ENCODE measurements around the gene ADGRF4.
"Not testable (repeated sequence)": the region's sequence is repeated elsewhere in the genome, so short reads cannot be mapped to it uniquely, and the experiment has no call there.

Gene ADGRF4

GRCh38 chr6:47737406-47737805 is 39.0 kb downstream of the ADGRF4 start:
- no peaks in the 10 kb centered on the region for H3K27me3 ChIP-seq (ENCODE audit: insufficient read depth, low read length, poor library complexity)
- H3K79me1 ChIP-seq (ENCODE audit: low read length), result no peaks in the 10 kb centered on the region
- H3K4me1 ChIP-seq (ENCODE audit: control insufficient read depth, low read depth, low read length), result peaks cover 7% of the 10 kb centered on the region
- H3K18ac ChIP-seq (ENCODE audit: low read length), result no peak overlapping the region
- H2BK15ac ChIP-seq (replicated peaks; ENCODE audit: low read depth), result no peak overlapping the region
- H3K23ac ChIP-seq (ENCODE audit: low read length), result no peak overlapping the region
- H4K5ac ChIP-seq (ENCODE audit: low read length), result no peak overlapping the region
- no peak overlapping the region for H3K27ac ChIP-seq (ENCODE audit: low read depth, low read length)
- H3K56ac ChIP-seq (ENCODE audit: low read length), result no peak overlapping the region
- no peak overlapping the region for H3K4me3 ChIP-seq (ENCODE audit: low read length)
- no peaks in the 10 kb centered on the region for H3K36me3 ChIP-seq (ENCODE audit: control insufficient read depth, insufficient read depth, low read length)
- WGBS (ENCODE audit: extremely low coverage, insufficient coverage, low lambda C conversion rate), result no CpG with 5 or more reads among the region's 2 CpGs
- H3K79me2 ChIP-seq (ENCODE audit: control insufficient read depth, insufficient read depth, low read length), result no peaks in the 10 kb centered on the region
- H2BK5ac ChIP-seq (ENCODE audit: low read length), result no peak overlapping the region
- peak overlapping the region; percentile 2 for H3K4ac ChIP-seq (ENCODE audit: low read depth, low read length)
- no peak overlapping the region for H3K9ac ChIP-seq (ENCODE audit: low read length)
- no peak overlapping the region for H2BK120ac ChIP-seq (ENCODE audit: low read depth, low read length)
- no peak overlapping the region for H4K8ac ChIP-seq (ENCODE audit: low read depth, low read length)
- no peak for DNase-seq
- H2AK5ac ChIP-seq (ENCODE audit: low read length), result no peak overlapping the region
- H3K4me2 ChIP-seq (ENCODE audit: low read length), result no peak overlapping the region

GRCh38 chr6:47740714-47741113 is 42.3 kb downstream of the ADGRF4 start:
- H3K4ac ChIP-seq (ENCODE audit: low read depth, low read length), result no peak overlapping the region
- no peak overlapping the region for H3K18ac ChIP-seq (ENCODE audit: low read length)
- H3K9ac ChIP-seq (ENCODE audit: low read length), result no peak overlapping the region
- no peak overlapping the region for H2BK15ac ChIP-seq (replicated peaks; ENCODE audit: low read depth)
- no peak overlapping the region for H3K4me2 ChIP-seq (ENCODE audit: low read length)
- H4K5ac ChIP-seq (ENCODE audit: low read length), result no peak overlapping the region
- DNase-seq, result no peak
- H2BK5ac ChIP-seq (ENCODE audit: low read length), result no peak overlapping the region
- H3K23ac ChIP-seq (ENCODE audit: low read length), result no peak overlapping the region
- no peak overlapping the region for H2AK5ac ChIP-seq (ENCODE audit: low read length)
- H3K4me3 ChIP-seq (ENCODE audit: low read length), result no peak overlapping the region
- no peaks in the 10 kb centered on the region for H3K36me3 ChIP-seq (ENCODE audit: control insufficient read depth, insufficient read depth, low read length)
- H3K27me3 ChIP-seq (ENCODE audit: insufficient read depth, low read length, poor library complexity), result no peaks in the 10 kb centered on the region
- no peaks in the 10 kb centered on the region for H3K79me1 ChIP-seq (ENCODE audit: low read length)
- H3K56ac ChIP-seq (ENCODE audit: low read length), result no peak overlapping the region
- no peaks in the 10 kb centered on the region for H3K79me2 ChIP-seq (ENCODE audit: control insufficient read depth, insufficient read depth, low read length)
- H4K8ac ChIP-seq (ENCODE audit: low read depth, low read length), result no peak overlapping the region
- no peaks in the 10 kb centered on the region for H3K4me1 ChIP-seq (ENCODE audit: control insufficient read depth, low read depth, low read length)
- no CpG with 5 or more reads among the region's 1 CpG for WGBS (ENCODE audit: extremely low coverage, insufficient coverage, low lambda C conversion rate)
- no peak overlapping the region for H2BK120ac ChIP-seq (ENCODE audit: low read depth, low read length)
- H3K27ac ChIP-seq (ENCODE audit: low read depth, low read length), result no peak overlapping the region

- WGBS (ENCODE audit: extremely low coverage, insufficient coverage, low lambda C conversion rate), result no CpG with 5 or more reads among the region's 2 CpGs
- no peaks in the 10 kb centered on the region for H3K4me1 ChIP-seq (ENCODE audit: control insufficient read depth, low read depth, low read length)
- DNase-seq, result no peak
Measured at GRCh38 chr6:47741807-47742206, 43.4 kb downstream of the ADGRF4 start.

GRCh38 chr6:47743744-47744143 is 45.4 kb downstream of the ADGRF4 start:
- H2BK5ac ChIP-seq (ENCODE audit: low read length), result no peak overlapping the region
- no peaks in the 10 kb centered on the region for H3K27me3 ChIP-seq (ENCODE audit: insufficient read depth, low read length, poor library complexity)
- DNase-seq, result no peak
- no peak overlapping the region for H3K56ac ChIP-seq (ENCODE audit: low read length)
- no peaks in the 10 kb centered on the region for H3K4me1 ChIP-seq (ENCODE audit: control insufficient read depth, low read depth, low read length)
- no peak overlapping the region for H2BK120ac ChIP-seq (ENCODE audit: low read depth, low read length)
- H3K36me3 ChIP-seq (ENCODE audit: control insufficient read depth, insufficient read depth, low read length), result no peaks in the 10 kb centered on the region
- H3K23ac ChIP-seq (ENCODE audit: low read length), result no peak overlapping the region
- no peak overlapping the region for H2BK15ac ChIP-seq (replicated peaks; ENCODE audit: low read depth)
- no peak overlapping the region for H3K4me3 ChIP-seq (ENCODE audit: low read length)
- no peak overlapping the region for H4K5ac ChIP-seq (ENCODE audit: low read length)
- H2AK5ac ChIP-seq (ENCODE audit: low read length), result no peak overlapping the region
- H3K9ac ChIP-seq (ENCODE audit: low read length), result no peak overlapping the region
- H3K18ac ChIP-seq (ENCODE audit: low read length), result no peak overlapping the region
- H3K4me2 ChIP-seq (ENCODE audit: low read length), result no peak overlapping the region
- H3K4ac ChIP-seq (ENCODE audit: low read depth, low read length), result no peak overlapping the region
- no peaks in the 10 kb centered on the region for H3K79me1 ChIP-seq (ENCODE audit: low read length)
- H3K27ac ChIP-seq (ENCODE audit: low read depth, low read length), result no peak overlapping the region
- H3K79me2 ChIP-seq (ENCODE audit: control insufficient read depth, insufficient read depth, low read length), result no peaks in the 10 kb centered on the region
- H4K8ac ChIP-seq (ENCODE audit: low read depth, low read length), result no peak overlapping the region

More at GRCh38 chr6:47741807-47742206, 43.4 kb downstream of the ADGRF4 start:
- Histone ChIP-seq H3K23ac (ENCODE audit: low read length) (no peak overlapping the region), H2AK5ac (ENCODE audit: low read length) (no peak overlapping the region), H2BK5ac (ENCODE audit: low read length) (no peak overlapping the region), H3K4ac (ENCODE audit: low read depth, low read length) (no peak overlapping the region), H3K56ac (ENCODE audit: low read length) (no peak overlapping the region), H3K36me3 (ENCODE audit: control insufficient read depth, insufficient read depth, low read length) (no peaks in the 10 kb centered on the region), H3K9ac (ENCODE audit: low read length) (no peak overlapping the region), H4K8ac (ENCODE audit: low read depth, low read length) (no peak overlapping the region), H2BK15ac (replicated peaks; ENCODE audit: low read depth) (no peak overlapping the region), H3K79me2 (ENCODE audit: control insufficient read depth, insufficient read depth, low read length) (no peaks in the 10 kb centered on the region), H3K18ac (ENCODE audit: low read length) (no peak overlapping the region), H4K5ac (ENCODE audit: low read length) (no peak overlapping the region), H2BK120ac (ENCODE audit: low read depth, low read length) (no peak overlapping the region), H3K27ac (ENCODE audit: low read depth, low read length) (no peak overlapping the region), H3K27me3 (ENCODE audit: insufficient read depth, low read length, poor library complexity) (no peaks in the 10 kb centered on the region), H3K4me2 (ENCODE audit: low read length) (no peak overlapping the region), H3K4me3 (ENCODE audit: low read length) (no peak overlapping the region), H3K79me1 (ENCODE audit: low read length) (no peaks in the 10 kb centered on the region)

- not testable (repeated sequence) for DNase-seq; H3K4me3 ChIP-seq (ENCODE audit: low read length); H3K23ac ChIP-seq (ENCODE audit: low read length); H3K4me1 ChIP-seq (ENCODE audit: control insufficient read depth, low read depth, low read length); H4K5ac ChIP-seq (ENCODE audit: low read length); H3K79me2 ChIP-seq (ENCODE audit: control insufficient read depth, insufficient read depth, low read length); H2AK5ac ChIP-seq (ENCODE audit: low read length); H3K4me2 ChIP-seq (ENCODE audit: low read length); H2BK120ac ChIP-seq (ENCODE audit: low read depth, low read length); H3K4ac ChIP-seq (ENCODE audit: low read depth, low read length); H3K79me1 ChIP-seq (ENCODE audit: low read length); H3K36me3 ChIP-seq (ENCODE audit: control insufficient read depth, insufficient read depth, low read length); H2BK15ac ChIP-seq (replicated peaks; ENCODE audit: low read depth); H3K18ac ChIP-seq (ENCODE audit: low read length); H3K27ac ChIP-seq (ENCODE audit: low read depth, low read length); H4K8ac ChIP-seq (ENCODE audit: low read depth, low read length); H3K9ac ChIP-seq (ENCODE audit: low read length); H2BK5ac ChIP-seq (ENCODE audit: low read length); H3K27me3 ChIP-seq (ENCODE audit: insufficient read depth, low read length, poor library complexity); H3K56ac ChIP-seq (ENCODE audit: low read length)
- no CpG with 5 or more reads among the region's 3 CpGs for WGBS (ENCODE audit: extremely low coverage, insufficient coverage, low lambda C conversion rate)
Measured at GRCh38 chr6:47745269-47745668, 46.9 kb downstream of the ADGRF4 start.

- Histone ChIP-seq H2BK5ac (ENCODE audit: low read length) (no peak overlapping the region), H3K18ac (ENCODE audit: low read length) (no peak overlapping the region), H3K79me2 (ENCODE audit: control insufficient read depth, insufficient read depth, low read length) (no peaks in the 10 kb centered on the region), H2BK15ac (replicated peaks; ENCODE audit: low read depth) (no peak overlapping the region), H3K27ac (ENCODE audit: low read depth, low read length) (no peak overlapping the region), H3K4me2 (ENCODE audit: low read length) (no peak overlapping the region), H4K5ac (ENCODE audit: low read length) (no peak overlapping the region), H3K27me3 (ENCODE audit: insufficient read depth, low read length, poor library complexity) (no peaks in the 10 kb centered on the region), H3K79me1 (ENCODE audit: low read length) (no peaks in the 10 kb centered on the region), H3K4me1 (ENCODE audit: control insufficient read depth, low read depth, low read length) (no peaks in the 10 kb centered on the region), H3K4ac (ENCODE audit: low read depth, low read length) (no peak overlapping the region), H3K9ac (ENCODE audit: low read length) (no peak overlapping the region), H3K4me3 (ENCODE audit: low read length) (no peak overlapping the region), H3K56ac (ENCODE audit: low read length) (no peak overlapping the region), H2BK120ac (ENCODE audit: low read depth, low read length) (no peak overlapping the region), H3K23ac (ENCODE audit: low read length) (no peak overlapping the region), H2AK5ac (ENCODE audit: low read length) (no peak overlapping the region), H4K8ac (ENCODE audit: low read depth, low read length) (no peak overlapping the region), H3K36me3 (ENCODE audit: control insufficient read depth, insufficient read depth, low read length) (no peaks in the 10 kb centered on the region)
- DNase-seq, result no peak
- no CpG with 5 or more reads among the region's 1 CpG for WGBS (ENCODE audit: extremely low coverage, insufficient coverage, low lambda C conversion rate)
Measured at GRCh38 chr6:47749757-47750156, 51.4 kb downstream of the ADGRF4 start.

All from mesendoderm (in vitro differentiated cells).